GM23338 (cell line): ENCODE data around the gene KIAA1614. TPM values are rescaled to one million over a fixed set of nuclear protein-coding genes. Genes with fewer than 3 reads are reported as not detected.

ENCODE experiments used
- ATAC-seq: fragments of 200-7000 bp; cut with Tn5 transposase; 3 replicates; pipeline ENCODE4 v1.9.1; 2020
- DNase-seq: peaks from one replicate; pipeline ENCODE4 v3.0.0-alpha.2; 2015; ENCODE audit warnings: low spot score
- H2AFZ ChIP-seq: fragments of 200-600 bp; sonication (generic); 2 replicates; pipeline ENCODE4 v1.8.0; 2016; ENCODE audit warnings: antibody characterized with exemption, mild to moderate bottlenecking, moderate library complexity
- H3F3A ChIP-seq: fragments of 200-600 bp; sonication (generic); replicated peaks from 2 replicates; pipeline ENCODE4 v1.8.0; 2017; ENCODE audit warnings: antibody characterized with exemption, mixed run types, low read depth
- H3K27ac ChIP-seq: fragments of 200-600 bp; sonication (generic); 2 replicates; pipeline ENCODE4 v1.6.1; 2016; ENCODE audit warnings: low read depth
- H3K27me3 ChIP-seq: fragments of 200-600 bp; sonication (generic); 2 replicates; pipeline ENCODE4 v1.8.0; 2016; ENCODE audit warnings: mild to moderate bottlenecking, mixed run types, moderate library complexity; ENCODE audit not compliant: insufficient read depth
- H3K36me3 ChIP-seq: fragments of 200-600 bp; sonication (generic); 2 replicates; pipeline ENCODE4 v1.8.0; 2016; ENCODE audit warnings: mild to moderate bottlenecking; ENCODE audit not compliant: insufficient read depth
- H3K4me1 ChIP-seq: fragments of 200-600 bp; sonication (generic); 2 replicates; pipeline ENCODE4 v1.8.0; 2016; ENCODE audit warnings: mild to moderate bottlenecking, moderate library complexity; ENCODE audit not compliant: insufficient read depth
- H3K4me2 ChIP-seq: fragments of 200-600 bp; sonication (generic); 2 replicates; pipeline ENCODE4 v1.7.1; 2017; ENCODE audit warnings: mixed run types
- H3K4me3 ChIP-seq: fragments of 200-600 bp; sonication (generic); 2 replicates; pipeline ENCODE4 v1.6.1; 2016; ENCODE audit warnings: mixed run types
- H3K79me2 ChIP-seq: fragments of 200-600 bp; sonication (generic); replicated peaks from 2 replicates; pipeline ENCODE4 v1.8.0; 2017; ENCODE audit warnings: mild to moderate bottlenecking; ENCODE audit not compliant: insufficient read depth
- H3K9me2 ChIP-seq: fragments of 200-600 bp; sonication (generic); 2 replicates; pipeline ENCODE4 v1.8.0; 2017; ENCODE audit not compliant: insufficient read depth
- H4K20me1 ChIP-seq: fragments of 200-600 bp; sonication (generic); replicated peaks from 2 replicates; pipeline ENCODE4 v1.8.0; 2017; ENCODE audit warnings: mild to moderate bottlenecking; ENCODE audit not compliant: insufficient read depth
- H3K27ac Mint-ChIP-seq: 2 replicates; pipeline ENCODE4 v1.8.0; 2020; ENCODE audit warnings: inconsistent platforms, mild to moderate bottlenecking, moderate library complexity, mixed read lengths
- H3K27me3 Mint-ChIP-seq: 3 replicates; pipeline ENCODE4 v1.8.0; 2022; ENCODE audit warnings: low read depth, mild to moderate bottlenecking, moderate library complexity, mixed read lengths, inconsistent platforms; ENCODE audit not compliant: insufficient read depth, poor library complexity
- H3K36me3 Mint-ChIP-seq: 3 replicates; pipeline ENCODE4 v1.8.0; 2021; ENCODE audit warnings: low read depth, mild to moderate bottlenecking, inconsistent platforms, moderate library complexity, mixed read lengths
- H3K4me1 Mint-ChIP-seq: 3 replicates; pipeline ENCODE4 v1.8.0; 2020; ENCODE audit warnings: mild to moderate bottlenecking, inconsistent platforms, mixed read lengths
- H3K4me3 Mint-ChIP-seq: 3 replicates; pipeline ENCODE4 v1.8.0; 2021; ENCODE audit warnings: moderate library complexity, mild to moderate bottlenecking, inconsistent platforms, mixed read lengths
- H3K9me3 Mint-ChIP-seq: 3 replicates; pipeline ENCODE4 v1.8.0; 2020; ENCODE audit warnings: moderate library complexity, mild to moderate bottlenecking, inconsistent platforms, mixed read lengths
- CREB1 ChIP-seq: fragments of 250-450 bp; sonication (Bioruptor Pico); IDR thresholded peaks from 2 replicates; pipeline ENCODE4 v1.5.0; 2020; ENCODE audit warnings: low read depth, mild to moderate bottlenecking, moderate library complexity
- CTCF ChIP-seq, 2 experiments: fragments of 200-600 bp in 1 of 2; sonication (generic) in 1 of 2; conservative IDR thresholded peaks; 2 replicates each; pipeline versions ENCODE4 v1.5.1 to v1.6.1; 2016 to 2017; ENCODE audit warnings: antibody characterized with exemption in 2 of 2, low read depth in 2 of 2, mild to moderate bottlenecking in 2 of 2, moderate library complexity in 1 of 2
- EZH2 ChIP-seq: fragments of 200-600 bp; sonication (generic); IDR thresholded peaks from one replicate; pipeline ENCODE4 v1.8.0; 2017; ENCODE audit warnings: antibody characterized with exemption, mild to moderate bottlenecking, low read depth; ENCODE audit not compliant: unreplicated experiment
- EZH2phosphoT487 ChIP-seq: fragments of 200-600 bp; sonication (generic); IDR thresholded peaks from one replicate; pipeline ENCODE4 v1.8.1; 2018; ENCODE audit warnings: antibody characterized with exemption; ENCODE audit not compliant: unreplicated experiment
- JUNB ChIP-seq: IDR thresholded peaks from one replicate; pipeline ENCODE4 v1.6.1; 2016; ENCODE audit warnings: antibody characterized with exemption; ENCODE audit not compliant: unreplicated experiment
- NANOG ChIP-seq: IDR thresholded peaks from 2 replicates; pipeline ENCODE4 v1.6.1; 2016; ENCODE audit warnings: antibody characterized with exemption, borderline replicate concordance
- POLR2AphosphoS5 ChIP-seq: IDR thresholded peaks from 2 replicates; pipeline ENCODE4 v1.6.1; 2016; ENCODE audit warnings: antibody characterized with exemption, low read depth
- REST ChIP-seq: IDR thresholded peaks from one replicate; pipeline ENCODE4 v1.6.1; 2018; ENCODE audit warnings: antibody characterized with exemption; ENCODE audit not compliant: unreplicated experiment
- STAT1 ChIP-seq: IDR thresholded peaks from one replicate; pipeline ENCODE4 v1.6.1; 2016; ENCODE audit warnings: antibody characterized with exemption; ENCODE audit not compliant: unreplicated experiment
- ZNF114 ChIP-seq: fragments of 250-450 bp; sonication (Bioruptor Pico); IDR thresholded peaks from 2 replicates; pipeline ENCODE4 v1.5.0; 2020; ENCODE audit warnings: mild to moderate bottlenecking, moderate library complexity
- ZNF331 ChIP-seq: fragments of 250-450 bp; sonication (Bioruptor Pico); IDR thresholded peaks from 2 replicates; pipeline ENCODE4 v1.5.0; 2020; ENCODE audit warnings: low read depth, mild to moderate bottlenecking, moderate library complexity
- polyA plus RNA-seq: library from polyadenylated mRNA; unstranded; fragments of >200 nt; fragmentation: Nextera tagmentation; extraction: Ambion mirVana; gene quantifications from 2 replicates; pipeline ENCODE4 v1.2.1, GENCODE V29; 2016
- total RNA-seq: library from RNA; depleted of rRNA; stranded (reverse); fragments of >200 nt; shearing (Covaris generic); gene quantifications from 2 replicates; pipeline ENCODE4 v1.2.3, GENCODE V29; 2014
- TF ChIP-seq, protein P1 (sequence below): IDR thresholded peaks from 2 replicates; pipeline ENCODE4 v1.6.1; 2016; ENCODE audit warnings: antibody characterized with exemption

Gene KIAA1614
- total and polyA plus RNA-seq, 2 experiments from 2014 or later, result 1.1 to 1.8 TPM

GRCh38 chr1:180923887-180924286 lies 11.2 kb downstream of the KIAA1614 start (continued):
- no peak for TF ChIP-seq REST

- H3K27ac Mint-ChIP-seq, result no peak overlapping the region
- Histone ChIP-seq H3K9me2 (peaks cover 6% of the 10 kb centered on the region; the same call in 1 of the 2 replicates), H2AFZ (no peak overlapping the region), H4K20me1 (no peaks in the 10 kb centered on the region), H3K4me3 (no peak overlapping the region), H3K79me2 (no peaks in the 10 kb centered on the region), H3K4me2 (peak overlapping the region; percentile 64; the same call in 1 of the 2 replicates), H3F3A (no peaks in the 10 kb centered on the region), H3K27me3 (no peaks in the 10 kb centered on the region), H3K4me1 (peaks cover 45% of the 10 kb centered on the region), H3K27ac (no peak overlapping the region), H3K36me3 (no peaks in the 10 kb centered on the region)
- no peak for DNase-seq
- no peak overlapping the region for H3K4me3 Mint-ChIP-seq
- ATAC-seq, result no peak
- no peaks in the 10 kb centered on the region for H3K36me3 Mint-ChIP-seq
- peaks cover 9% of the 10 kb centered on the region for H3K27me3 Mint-ChIP-seq
- H3K4me1 Mint-ChIP-seq, result peaks cover 73% of the 10 kb centered on the region
- no peaks in the 10 kb centered on the region; the same call in 2 of the 3 replicates for H3K9me3 Mint-ChIP-seq
- TF ChIP-seq EZH2phosphoT487, result no peak
- no peak for TF ChIP-seq ZNF114 (CRISPR knock-in tag)
- TF ChIP-seq CTCF (conservative IDR thresholded peaks at IDR 0.05; ENCODE audit: low read depth in 2 of 2), result no peak
- TF ChIP-seq EZH2, result no peak
- TF ChIP-seq NANOG, result no peak
- TF ChIP-seq POLR2AphosphoS5, result no peak
- no peak for TF ChIP-seq CREB1 (CRISPR knock-in tag)
- TF ChIP-seq, protein P1, sequence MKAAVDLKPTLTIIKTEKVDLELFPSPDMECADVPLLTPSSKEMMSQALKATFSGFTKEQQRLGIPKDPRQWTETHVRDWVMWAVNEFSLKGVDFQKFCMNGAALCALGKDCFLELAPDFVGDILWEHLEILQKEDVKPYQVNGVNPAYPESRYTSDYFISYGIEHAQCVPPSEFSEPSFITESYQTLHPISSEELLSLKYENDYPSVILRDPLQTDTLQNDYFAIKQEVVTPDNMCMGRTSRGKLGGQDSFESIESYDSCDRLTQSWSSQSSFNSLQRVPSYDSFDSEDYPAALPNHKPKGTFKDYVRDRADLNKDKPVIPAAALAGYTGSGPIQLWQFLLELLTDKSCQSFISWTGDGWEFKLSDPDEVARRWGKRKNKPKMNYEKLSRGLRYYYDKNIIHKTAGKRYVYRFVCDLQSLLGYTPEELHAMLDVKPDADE, result no peak
- no peak for TF ChIP-seq STAT1
- TF ChIP-seq ZNF331 (CRISPR knock-in tag), result no peak
- TF ChIP-seq REST, result no peak
- no peak for TF ChIP-seq JUNB
Observed at GRCh38 chr1:180924939-180925338, 12.2 kb downstream of the KIAA1614 start.
